Left lung (tissue), 10 donors: ENCODE results near the gene MSANTD1. TPM values are rescaled to one million over a fixed set of nuclear protein-coding genes. Genes with fewer than 3 reads are reported as not detected.

Experiments
- ATAC-seq: fragments of 200-7000 bp; cut with Tn5 transposase; one replicate; pipeline ENCODE4 v1.9.1; 2020; ENCODE audit warnings: moderate library complexity
- DNase-seq, 4 donors: peaks; one replicate each; pipeline ENCODE4 v3.0.0-alpha.2; 2013 to 2020
- H3K27ac ChIP-seq, 2 donors: fragments of 200-600 bp; sonication (generic) in 1 of 2; one replicate each; pipeline versions ENCODE4 v1.5.0 to v1.8.0; 2020 to 2021
- H3K27me3 ChIP-seq, 2 donors: fragments of 200-600 bp; sonication (generic) in 1 of 2; one replicate each; pipeline versions ENCODE4 v1.5.0 to v1.8.0; 2020 to 2021
- H3K36me3 ChIP-seq, 2 donors: fragments of 200-600 bp; sonication (generic) in 1 of 2; one replicate each; pipeline versions ENCODE4 v1.5.0 to v1.8.0; 2020 to 2021
- H3K4me1 ChIP-seq, 2 donors: fragments of 200-600 bp; one replicate each; pipeline ENCODE4 v1.8.0; 2021
- H3K4me3 ChIP-seq, 2 donors: fragments of 200-600 bp; sonication (generic) in 1 of 2; one replicate each; pipeline versions ENCODE4 v1.5.0 to v1.8.0; 2020 to 2021; ENCODE audit warnings: mild to moderate bottlenecking in 1 of 2
- H3K9me3 ChIP-seq, 2 donors: fragments of 200-600 bp; sonication (generic) in 1 of 2; one replicate each; pipeline versions ENCODE4 v1.5.0 to v1.8.0; 2020 to 2021
- CTCF ChIP-seq, 2 donors: fragments of 200-600 bp; sonication (generic) in 1 of 2; IDR thresholded peaks; one replicate each; pipeline versions ENCODE4 v1.5.0 to v1.8.0; 2021; ENCODE audit warnings: antibody characterized with exemption in 2 of 2
- intact Hi-C, 2 donors: fragments of 100-400 bp; cut with DNase I; formaldehyde crosslinking; loops; one replicate each; pipeline versions ENCODE4 v1.11.2 to v1.14.2; 2022
- polyA plus RNA-seq, 6 donors: library from polyadenylated mRNA; unstranded; fragments of 120-200 nt; gene quantifications; one replicate each; pipeline ENCODE4 v1.2.1, GENCODE V29; 2013; ENCODE audit not compliant: insufficient read length in 6 of 6
- total RNA-seq, 2 donors: library from RNA; stranded (reverse); fragmentation: NEBNext Ultra II Directional; extraction: Animal tissue kit (Norgen Biotek cat#: 25700); gene quantifications; one replicate each; pipeline ENCODE4 v1.2.1, GENCODE V29; 2021
- donor health status: DM: no; HTN: yes; CAD: no.
- donor health status: DM: no; HTN: no; CAD: no.

MSANTD1 gene
- total and polyA plus RNA-seq, 8 donors: 0.54 to 1.4 (median 1.0) TPM

- Histone ChIP-seq H3K27ac (peak overlapping the region in 1 of 2 donors; percentile 61), H3K9me3 (no peaks in the 10 kb centered on the region), H3K4me3 (peak overlapping the region; percentile 41 to 85), H3K36me3 (no peaks in the 10 kb centered on the region), H3K27me3 (peaks cover 0 to 19% of the 10 kb centered on the region in 2 donors), H3K4me1 (peaks cover 10 to 32% of the 10 kb centered on the region in 2 donors)
- no peak for ATAC-seq
- TF ChIP-seq CTCF (IDR thresholded peaks at IDR 0.05): no peak
- DNase-seq: peak in 1 of 4 donors; percentile 81
- intact Hi-C loops: no loop called here
Observed at GRCh38 chr4:3293401-3294391, 44.7 kb downstream of the MSANTD1 start.

- intact Hi-C loops: no loop called here
- ATAC-seq (no peak), DNase-seq (peak in 1 of 4 donors; percentile 76)
- Histone ChIP-seq H3K9me3 (no peaks in the 10 kb centered on the region), H3K36me3 (no peaks in the 10 kb centered on the region), H3K27me3 (peaks cover 0 to 19% of the 10 kb centered on the region in 2 donors), H3K27ac (peak overlapping the region in 1 of 2 donors; percentile 61), H3K4me1 (peaks cover 16 to 34% of the 10 kb centered on the region in 2 donors), H3K4me3 (peak overlapping the region in 1 of 2 donors; percentile 85)
- TF ChIP-seq CTCF (IDR thresholded peaks at IDR 0.05): no peak
Observed at GRCh38 chr4:3294401-3295241, 45.7 kb downstream of the MSANTD1 start.

GRCh38 chr4:3295837-3296624 lies 47.1 kb downstream of the MSANTD1 start:
- Histone ChIP-seq H3K4me1 (peaks cover 23 to 38% of the 10 kb centered on the region in 2 donors), H3K36me3 (no peaks in the 10 kb centered on the region), H3K27me3 (peaks cover 0 to 19% of the 10 kb centered on the region in 2 donors), H3K27ac (no peak overlapping the region), H3K4me3 (no peak overlapping the region), H3K9me3 (no peaks in the 10 kb centered on the region)
- intact Hi-C loops: no loop called here
- DNase-seq (peak in 1 of 4 donors; percentile 57), ATAC-seq (no peak)
- TF ChIP-seq CTCF (IDR thresholded peaks at IDR 0.05): no peak

GRCh38 chr4:3296651-3297050 lies 47.7 kb downstream of the MSANTD1 start:
- peaks cover 21 to 33% of the 10 kb centered on the region in 2 donors for H3K4me1 ChIP-seq
- no peak overlapping the region for H3K4me3 ChIP-seq
- H3K36me3 ChIP-seq: no peaks in the 10 kb centered on the region
- no peaks in the 10 kb centered on the region for H3K9me3 ChIP-seq
- H3K27me3 ChIP-seq: peaks cover 0 to 14% of the 10 kb centered on the region in 2 donors
- no peak overlapping the region for H3K27ac ChIP-seq
- intact Hi-C loops: no loop called here
- no peak for ATAC-seq
- no peak for TF ChIP-seq CTCF (IDR thresholded peaks at IDR 0.05)
- DNase-seq: no peak
